Stimulated activated CD8-positive, alpha-beta memory T cell treated with anti-CD3 and anti-CD28 coated beads, Interleukin-7, amount 100 ng/mL, for 24 hours (primary cell): ENCODE results near the gene DCHS1.
A peak's percentile ranks its signal among the peaks of the same experiment; 100 is the strongest.

ENCODE experiments used
- DNase-seq: peaks from one replicate; pipeline ENCODE4 v3.0.0-alpha.2; 2020; ENCODE audit warnings: low read depth

The DCHS1 gene

GRCh38 chr11:6610591-6610990, 45.0 kb downstream of the DCHS1 start:
- DNase-seq: no peak

GRCh38 chr11:6609502-6610015, 46.0 kb downstream of the DCHS1 start:
- no peak for DNase-seq

GRCh38 chr11:6608726-6609501, 46.7 kb downstream of the DCHS1 start:
- DNase-seq: no peak

GRCh38 chr11:6608011-6608410, 47.6 kb downstream of the DCHS1 start:
- DNase-seq: no peak

GRCh38 chr11:6607190-6607795, 48.3 kb downstream of the DCHS1 start:
- no peak for DNase-seq

- no peak for DNase-seq
Observed at GRCh38 chr11:6606471-6607189, 49.0 kb downstream of the DCHS1 start.

- DNase-seq: no peak
Observed at GRCh38 chr11:6604790-6605189, 50.8 kb downstream of the DCHS1 start.

- no peak for DNase-seq
Observed at GRCh38 chr11:6604081-6604626, 51.5 kb downstream of the DCHS1 start.

GRCh38 chr11:6603287-6604080, 52.1 kb downstream of the DCHS1 start, which contains the start of the genes ILK and RRP8:
TSS of gene ILK (plus strand) at chr11:6603774. CDS start at chr11:6604272, 498 bp downstream.
TSS of gene RRP8 (minus strand) at chr11:6603616. CDS start at chr11:6603502, 114 bp downstream.
- DNase-seq: peak; percentile 67

- DNase-seq: no peak
Observed at GRCh38 chr11:6602096-6602940, 53.3 kb downstream of the DCHS1 start.

GRCh38 chr11:6601041-6601461, 54.6 kb downstream of the DCHS1 start:
- DNase-seq: no peak

GRCh38 chr11:6599881-6600390, 55.7 kb downstream of the DCHS1 start:
- no peak for DNase-seq

- DNase-seq: no peak
Observed at GRCh38 chr11:6599449-6599848, 56.2 kb downstream of the DCHS1 start.

GRCh38 chr11:6598555-6598954, 57.1 kb downstream of the DCHS1 start:
- DNase-seq: no peak

- DNase-seq: no peak
Observed at GRCh38 chr11:6596239-6596877, 59.3 kb downstream of the DCHS1 start.

GRCh38 chr11:6594142-6594768, 61.4 kb downstream of the DCHS1 start:
- no peak for DNase-seq

- no peak for DNase-seq
Observed at GRCh38 chr11:6588018-6588417, 67.6 kb downstream of the DCHS1 start.

- no peak for DNase-seq
Observed at GRCh38 chr11:6587360-6587953, 68.2 kb downstream of the DCHS1 start.
